Activated gamma-delta T cell (primary cell): ENCODE data around the gene DGKD.

ENCODE experiments used
- DNase-seq: peaks from one replicate; lab custom pipeline; 2025; lab: John Stamatoyannopoulos, UW

DGKD gene

DNA sequence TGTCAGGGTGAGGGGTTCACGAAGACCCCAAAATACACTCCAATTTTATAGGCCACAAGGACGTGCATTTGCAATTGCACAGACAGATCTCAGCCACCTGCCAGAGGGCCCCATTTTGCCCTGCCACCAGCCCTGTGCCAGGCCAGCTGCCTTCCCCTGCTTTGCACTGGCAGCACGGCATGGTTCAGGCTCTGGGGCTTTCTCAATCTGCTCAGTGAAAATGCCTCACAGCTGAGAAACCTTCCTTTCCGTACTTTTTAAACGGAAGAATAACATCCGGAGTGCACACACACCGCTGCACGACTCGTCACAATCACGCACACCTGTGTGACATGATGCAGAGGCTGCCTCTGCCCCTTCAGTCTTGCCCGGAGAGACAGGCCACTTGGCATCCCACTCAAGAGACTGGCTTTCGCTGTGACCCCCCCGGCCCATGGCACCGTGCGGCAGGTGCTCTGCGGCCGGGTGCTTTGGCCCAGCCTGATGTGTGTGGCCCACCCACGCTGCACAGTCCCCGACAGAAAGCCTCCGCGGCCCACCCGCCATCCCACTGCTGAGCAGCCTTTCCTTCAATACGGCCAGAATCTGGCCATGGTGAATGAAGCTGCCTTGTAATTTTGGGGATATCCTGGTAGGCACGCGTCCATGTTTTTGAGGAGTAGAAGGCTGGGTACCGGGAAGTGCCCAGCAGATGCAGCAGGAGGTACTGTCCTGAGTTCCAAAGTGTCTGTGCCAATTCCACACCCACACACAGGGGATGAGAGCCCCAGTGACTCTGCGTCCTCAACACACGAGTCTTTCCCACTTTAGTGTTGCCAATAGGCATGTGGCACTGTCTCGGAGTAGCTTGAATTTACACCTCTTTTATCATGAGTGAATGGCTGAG lies 123.5 kb downstream of the DGKD start:
- DNase-seq = no peak

DNA sequence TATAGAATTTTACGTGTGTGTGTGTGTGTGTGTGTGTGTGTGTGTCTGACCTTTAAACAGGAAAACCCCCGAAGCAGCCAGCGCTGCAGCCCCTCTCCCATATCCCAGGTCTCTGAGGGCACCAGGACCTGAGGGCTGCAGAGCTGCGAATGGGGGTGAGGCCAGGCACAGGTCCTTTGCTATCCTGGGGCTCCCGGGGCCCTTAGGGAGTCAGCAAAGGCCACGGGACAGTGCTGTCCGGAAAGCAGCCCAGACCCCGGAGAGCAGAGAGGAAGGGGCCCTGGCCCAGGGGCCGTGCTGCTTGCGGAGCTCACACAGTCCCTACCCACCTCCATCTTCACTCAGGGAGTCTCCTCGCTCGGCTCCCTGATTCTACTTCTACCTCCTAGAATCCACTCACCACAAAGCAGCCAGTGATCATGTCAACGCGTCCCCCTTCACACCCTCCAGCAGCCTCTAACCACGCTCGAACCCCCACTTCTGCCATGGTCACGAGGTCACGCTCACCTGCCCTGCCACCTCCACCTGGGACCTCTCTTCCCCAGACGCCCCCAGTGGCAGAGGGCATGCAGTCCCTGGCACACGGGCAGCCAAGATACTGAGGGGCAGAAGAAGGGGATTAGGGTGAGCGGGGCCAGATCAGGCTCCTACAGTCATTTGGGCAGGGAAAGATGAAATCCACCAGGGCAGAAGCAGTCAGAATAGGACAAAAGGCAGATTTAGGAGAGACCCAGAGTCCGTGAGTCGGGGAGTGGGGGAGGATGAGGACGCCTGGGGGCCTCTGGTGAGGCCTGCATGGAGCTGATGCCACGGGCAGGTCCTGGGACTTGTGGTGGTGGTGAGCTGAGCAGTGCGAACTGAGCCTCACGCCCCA lies 125.6 kb downstream of the DGKD start:
- DNase-seq = no peak

DNA sequence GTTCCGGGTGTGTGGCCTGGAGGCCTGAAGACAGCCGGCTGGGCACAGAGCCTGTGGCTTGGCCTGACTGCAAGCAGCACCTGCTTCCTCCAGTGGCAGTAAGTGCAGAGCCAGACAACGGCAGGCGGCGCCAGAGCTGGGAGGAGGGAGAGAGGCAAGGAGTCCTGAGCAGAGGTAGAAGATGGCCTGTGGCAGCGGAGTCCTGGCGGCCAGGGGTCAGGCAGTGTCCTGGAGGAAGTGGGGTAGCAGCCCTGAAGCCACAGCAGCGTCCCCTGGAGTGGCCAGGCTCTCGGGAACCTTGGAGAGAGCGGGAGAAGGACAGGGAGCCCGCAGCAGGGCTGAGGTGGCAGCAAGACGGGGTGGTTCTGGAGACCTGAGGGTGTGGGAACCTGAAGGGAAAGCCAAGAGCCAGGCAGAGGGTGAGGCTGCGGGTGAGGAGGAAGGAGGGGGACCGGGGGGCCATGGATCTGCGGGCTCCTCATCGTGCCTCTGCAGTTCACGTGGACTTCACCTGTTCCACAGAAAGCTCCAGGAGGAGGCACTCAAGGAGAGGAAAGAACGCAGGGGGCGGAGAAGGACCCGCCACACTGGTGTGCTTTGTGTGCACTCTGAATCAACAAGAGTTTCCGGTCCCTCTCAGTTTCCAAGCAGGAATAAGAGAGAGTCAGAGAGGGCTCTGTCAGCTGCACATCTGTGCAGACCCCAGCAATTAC lies 126.4 kb downstream of the DGKD start:
- no peak for DNase-seq

DNA sequence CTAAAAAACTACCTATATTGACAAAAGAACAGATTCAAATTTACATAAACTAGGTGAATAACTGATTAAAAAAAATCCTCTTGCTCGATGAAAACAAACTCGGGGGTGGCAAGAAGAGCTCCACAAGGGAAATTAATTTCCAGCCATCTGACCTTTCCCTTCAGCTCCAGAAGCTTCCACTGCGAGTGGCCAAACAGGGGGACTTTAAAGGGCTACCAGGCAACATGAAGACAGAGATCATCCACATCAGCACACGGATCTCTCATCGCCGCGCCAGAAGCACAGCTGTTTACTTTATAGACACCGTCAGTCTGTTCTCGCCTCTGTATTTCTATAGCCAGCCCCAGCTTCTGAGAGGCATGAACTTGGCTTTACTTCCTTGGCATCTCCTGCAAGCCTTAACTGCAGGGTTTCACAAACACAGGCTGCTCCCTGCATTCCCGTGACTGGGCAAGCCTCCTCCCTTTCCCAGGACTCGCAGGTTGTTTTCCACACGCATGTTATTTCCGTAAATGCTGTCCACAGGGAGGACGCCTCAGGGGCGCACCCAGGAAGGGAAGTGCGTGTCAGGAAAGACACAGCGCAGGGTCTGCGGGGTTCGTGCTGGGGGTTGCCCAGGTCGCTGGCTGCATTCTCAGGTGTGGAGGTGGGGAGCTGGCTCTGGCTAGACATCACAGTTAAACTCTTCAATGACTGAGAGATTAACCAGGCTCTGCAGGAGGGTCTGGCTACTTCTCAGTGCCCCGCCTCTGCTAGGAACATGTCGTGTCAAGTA lies 127.3 kb downstream of the DGKD start:
- no peak for DNase-seq

DNA sequence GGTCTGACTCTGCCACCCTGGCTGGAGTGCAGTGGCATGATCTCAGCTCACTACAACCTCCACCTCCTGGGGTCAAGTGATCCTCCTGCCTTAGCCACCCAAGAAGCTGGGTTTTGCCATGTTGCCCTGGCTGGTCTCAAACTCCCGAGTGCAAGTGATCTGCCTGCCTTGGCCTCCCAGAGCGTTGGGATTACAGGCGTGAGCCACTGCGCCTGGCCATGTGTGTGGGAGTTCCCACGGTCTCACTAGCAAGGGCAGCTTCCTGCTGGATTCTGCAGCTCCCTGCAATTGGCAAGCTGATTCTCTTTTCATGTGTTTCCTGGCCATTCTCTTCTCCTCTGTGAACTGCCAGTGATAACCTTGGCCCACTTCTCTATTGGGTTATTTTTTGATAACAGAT lies 128.3 kb downstream of the DGKD start:
- no peak for DNase-seq

DNA sequence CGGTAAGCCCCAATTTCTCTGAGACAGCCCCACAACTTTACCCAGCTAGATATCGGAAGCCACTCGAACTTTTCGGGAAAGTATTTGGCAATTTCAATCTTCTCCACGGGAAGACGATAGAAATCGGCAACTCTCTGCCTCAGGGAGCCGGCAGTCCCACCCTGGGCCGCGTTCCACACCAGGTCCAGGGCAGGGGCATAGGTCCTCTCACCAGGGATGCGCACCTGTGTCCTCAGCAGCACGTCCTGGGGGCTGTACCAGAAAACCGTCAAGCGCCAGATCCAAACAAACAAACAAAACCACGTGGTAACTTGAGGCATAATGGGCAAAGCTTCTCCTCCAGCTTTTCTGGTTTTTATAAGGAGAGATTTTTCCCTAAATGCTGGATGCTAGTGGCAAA lies 131.4 kb downstream of the DGKD start:
- DNase-seq = no peak

DNA sequence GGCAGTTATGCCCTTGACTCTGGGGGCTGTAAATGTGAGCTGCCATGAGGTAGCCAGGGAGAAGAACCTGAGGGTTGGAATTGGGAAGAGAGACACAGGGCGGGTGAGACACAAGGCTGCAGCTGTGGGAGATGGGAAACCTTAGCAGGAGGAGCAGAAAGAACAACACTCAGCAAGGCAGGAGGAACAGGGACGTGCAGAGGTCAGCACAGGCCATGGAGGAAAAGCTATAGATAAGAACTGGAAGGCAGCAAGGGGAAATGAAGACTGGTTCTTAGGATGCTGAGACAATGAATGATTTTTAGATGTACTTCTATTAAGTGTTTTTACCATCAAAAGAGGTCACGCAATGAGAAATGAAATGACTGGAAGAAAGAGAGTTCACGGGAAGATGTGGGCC lies 132.1 kb downstream of the DGKD start:
- no peak for DNase-seq

DNA sequence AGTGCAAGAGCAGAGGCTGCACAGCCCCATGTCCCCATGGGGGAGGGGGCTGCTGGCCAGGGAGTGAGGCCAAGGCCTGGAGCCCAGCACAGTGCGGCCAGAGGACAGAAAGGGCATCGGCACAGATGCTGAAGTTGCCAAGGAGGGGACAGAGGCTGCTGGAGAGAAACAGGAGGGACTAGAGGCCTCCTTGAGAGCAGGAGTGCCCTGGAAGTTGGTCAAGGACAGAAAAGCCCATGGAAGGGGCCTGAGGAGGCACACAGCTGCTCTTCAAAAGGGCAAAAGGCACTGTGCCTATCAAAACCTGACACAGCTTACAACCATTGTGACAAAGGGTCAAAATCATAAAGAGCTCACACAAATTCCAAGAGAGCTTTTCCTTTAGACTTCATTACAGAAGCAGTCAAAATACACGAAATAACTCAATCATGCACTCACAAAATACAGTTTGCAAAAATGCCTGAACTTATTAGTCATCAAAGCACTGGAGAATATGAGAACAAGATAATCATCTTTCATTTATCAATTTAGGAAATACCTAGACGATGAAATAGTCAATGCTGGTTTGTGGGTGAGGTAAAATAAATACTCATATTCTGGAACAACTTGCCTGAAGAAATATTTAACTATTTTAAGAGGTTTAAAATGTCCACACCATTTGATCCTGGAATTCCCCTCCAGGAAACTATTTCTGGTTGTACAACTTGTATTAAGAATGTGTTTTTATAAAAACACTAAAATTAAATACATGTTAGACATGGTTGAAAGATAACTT lies 132.7 kb downstream of the DGKD start:
- DNase-seq = no peak

DNA sequence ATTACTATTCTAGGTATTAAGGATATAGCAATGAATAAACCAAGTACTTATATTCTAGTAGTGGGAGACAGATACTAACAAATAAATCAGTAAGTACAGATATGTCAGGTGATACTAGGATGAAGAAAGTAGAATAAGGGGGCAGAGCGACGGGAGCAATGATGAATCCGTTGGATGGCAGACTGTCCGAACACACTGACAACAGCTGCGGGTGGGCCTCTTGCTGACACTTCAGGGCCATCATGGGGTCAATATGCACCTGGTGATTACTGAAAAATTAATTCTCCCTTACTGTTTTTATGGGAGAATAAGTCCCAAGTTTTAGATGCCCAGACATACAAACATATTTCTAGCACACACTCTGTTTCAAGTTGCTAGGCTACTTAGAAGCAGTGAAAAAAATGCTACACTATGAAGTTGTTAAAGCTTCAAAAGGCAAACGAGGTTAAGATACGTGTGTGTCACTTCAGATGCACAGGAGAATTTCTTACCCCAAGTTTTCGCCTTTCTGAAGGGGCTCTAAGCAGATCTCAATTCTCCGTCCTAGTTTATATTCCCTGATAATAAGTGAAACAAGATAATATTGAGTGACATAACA lies 133.6 kb downstream of the DGKD start:
- DNase-seq = no peak

DNA sequence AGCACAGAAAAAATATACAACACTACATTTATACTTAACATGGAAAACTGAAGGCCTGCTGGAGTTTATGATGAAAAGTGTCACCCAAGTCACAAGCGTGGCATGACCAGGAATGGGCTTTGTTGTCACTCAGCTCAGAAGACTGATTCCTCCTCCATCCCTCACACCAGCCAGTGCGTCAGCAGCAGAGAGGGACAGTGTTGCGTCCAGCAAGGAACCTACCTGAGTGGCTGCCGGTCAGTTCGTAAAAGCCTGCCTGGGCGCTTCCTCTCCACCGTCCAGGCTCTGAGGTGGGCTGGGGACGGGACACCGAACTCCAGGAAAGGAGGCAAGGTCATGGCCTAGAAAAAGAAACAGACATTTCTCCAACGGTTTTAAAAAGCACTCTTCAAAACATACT lies 134.8 kb downstream of the DGKD start:
- DNase-seq = no peak

DNA sequence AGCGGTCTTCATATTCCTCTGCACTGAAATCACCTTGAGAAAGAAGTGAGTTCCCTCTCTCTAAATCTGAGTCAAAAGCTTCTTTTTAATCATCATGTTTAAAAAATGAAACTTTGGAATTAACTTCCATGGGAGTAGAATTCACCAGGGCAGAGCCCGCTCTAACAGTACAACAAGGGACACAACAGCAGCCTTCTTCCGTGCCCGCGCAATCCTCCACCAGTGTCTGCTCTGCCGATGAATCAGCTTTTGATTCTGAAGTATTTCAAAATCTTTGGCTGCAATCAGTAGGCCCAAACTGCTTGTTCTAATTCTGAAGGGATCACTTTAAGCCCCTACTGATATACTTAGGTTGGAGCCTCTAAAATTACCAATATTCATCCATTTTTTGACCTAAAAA lies 135.4 kb downstream of the DGKD start:
- no peak for DNase-seq

DNA sequence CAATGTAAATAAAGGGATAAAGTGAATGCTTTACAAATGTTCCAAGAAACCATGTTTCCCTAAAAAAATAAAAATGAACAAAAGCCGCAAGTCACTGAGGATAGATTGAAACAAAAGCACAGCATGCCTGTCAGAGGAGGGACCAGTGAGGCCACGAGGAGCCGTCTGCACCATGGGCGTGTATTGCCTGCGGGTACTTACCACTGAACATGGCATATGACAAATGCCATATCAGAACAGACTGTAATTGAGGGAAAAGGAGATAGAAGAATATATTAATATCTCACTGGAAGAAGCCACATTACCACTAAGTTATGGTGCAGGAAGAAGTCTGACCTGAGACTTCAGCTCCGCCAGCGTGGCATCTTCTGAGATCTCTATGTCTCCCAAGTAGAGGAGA lies 136.5 kb downstream of the DGKD start:
- DNase-seq = no peak

DNA sequence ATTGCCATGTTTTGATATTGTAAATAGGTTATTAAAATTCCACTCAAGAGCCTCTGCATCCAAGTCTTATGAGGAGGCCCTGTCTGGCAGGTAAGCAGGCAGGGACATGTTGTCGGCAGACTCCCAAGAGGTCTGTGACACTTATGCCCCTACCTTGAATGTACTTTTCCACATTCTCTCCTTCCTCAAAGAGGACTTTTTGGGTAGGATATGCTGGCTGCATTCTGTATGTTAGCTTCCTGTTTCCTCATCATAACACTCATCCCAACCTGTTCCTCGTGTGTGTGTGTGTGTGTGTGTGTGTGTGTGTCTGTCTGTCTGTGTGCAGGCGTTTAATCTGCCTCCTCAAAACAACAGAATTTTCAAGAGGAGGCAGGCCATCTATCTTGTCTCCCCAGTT lies 137.0 kb downstream of the DGKD start:
- DNase-seq = no peak

DNA sequence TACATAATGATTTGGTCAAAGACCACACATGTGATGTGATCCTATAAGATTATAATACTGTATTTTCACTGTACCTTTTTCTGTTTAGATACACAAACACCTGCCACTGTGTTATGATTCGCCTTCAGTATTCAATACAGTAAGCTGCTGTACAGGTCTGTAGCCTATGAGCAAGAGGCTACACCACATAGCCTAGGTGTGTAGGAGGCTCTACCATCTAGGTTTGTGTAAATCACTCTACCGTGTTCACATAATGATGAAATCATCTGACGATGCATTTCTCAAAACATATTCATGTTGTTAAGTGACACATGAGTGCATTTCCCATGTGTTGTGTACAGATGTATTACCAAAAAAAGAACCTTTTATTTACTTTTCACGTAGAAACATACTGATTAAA lies 137.8 kb downstream of the DGKD start:
- DNase-seq = no peak

DNA sequence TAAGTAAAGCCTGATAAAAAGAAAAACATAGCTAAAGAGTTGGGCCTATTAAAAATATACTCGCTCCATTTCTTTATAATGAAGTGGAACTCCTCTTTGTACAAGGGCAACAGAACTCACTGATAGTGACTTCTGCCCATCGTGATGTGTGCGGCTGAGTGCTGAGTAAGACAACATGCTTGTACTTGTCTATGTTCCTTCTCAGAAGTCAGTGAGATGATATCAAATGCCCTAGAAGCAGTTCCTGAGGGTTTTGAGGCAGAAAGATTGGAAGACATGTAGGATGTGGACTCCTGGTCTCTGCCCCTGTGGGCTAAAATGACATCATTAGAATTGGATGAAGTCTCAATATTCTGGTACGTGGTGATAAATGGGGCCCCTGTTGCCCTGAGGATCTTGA lies 138.5 kb downstream of the DGKD start:
- no peak for DNase-seq

DNA sequence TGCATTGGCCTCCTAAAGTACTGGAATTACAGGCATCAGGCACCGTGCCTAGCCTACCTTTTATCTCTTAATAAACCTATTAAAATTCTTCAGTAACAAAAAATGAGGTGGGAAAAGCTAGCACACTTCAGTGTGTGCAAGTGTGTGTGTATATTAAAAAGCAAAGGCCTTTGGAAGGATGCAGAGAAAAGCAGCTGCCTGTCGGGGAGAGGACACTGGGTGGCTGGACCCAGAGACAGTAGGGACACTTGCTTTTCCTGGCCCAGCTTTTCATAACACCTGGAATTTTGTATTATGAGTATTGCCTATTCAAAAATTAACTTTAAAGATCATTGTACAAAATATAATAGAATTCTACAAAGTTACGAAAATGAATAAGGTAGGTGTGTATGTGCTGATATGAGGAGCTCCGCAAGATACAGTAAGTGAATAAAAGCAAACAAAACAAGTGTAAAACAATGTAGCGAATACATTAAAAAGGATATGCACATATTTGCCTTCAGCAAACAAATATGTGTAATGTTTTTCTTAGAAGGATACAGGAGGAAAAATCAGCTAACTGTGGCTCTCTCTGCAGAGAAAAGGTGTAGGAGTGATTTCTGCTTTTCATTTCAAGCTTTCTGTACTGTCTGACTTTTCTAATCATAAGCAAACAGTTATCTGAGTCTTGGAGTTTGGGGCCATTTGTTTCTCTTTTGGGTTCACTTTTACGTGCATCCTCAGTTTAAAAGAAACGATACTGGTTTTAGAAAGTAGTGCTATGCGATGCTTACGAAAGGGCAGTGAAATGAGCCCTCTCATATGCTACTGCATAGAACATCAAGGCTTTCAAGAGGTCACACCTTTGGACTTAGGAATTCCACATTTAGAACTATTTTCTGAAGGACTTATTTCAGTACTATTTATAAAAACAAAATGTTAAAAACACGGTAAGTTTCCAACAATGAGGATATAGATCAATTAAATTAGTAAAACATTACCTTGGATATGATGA lies 141.5 kb downstream of the DGKD start:
- no peak for DNase-seq

DNA sequence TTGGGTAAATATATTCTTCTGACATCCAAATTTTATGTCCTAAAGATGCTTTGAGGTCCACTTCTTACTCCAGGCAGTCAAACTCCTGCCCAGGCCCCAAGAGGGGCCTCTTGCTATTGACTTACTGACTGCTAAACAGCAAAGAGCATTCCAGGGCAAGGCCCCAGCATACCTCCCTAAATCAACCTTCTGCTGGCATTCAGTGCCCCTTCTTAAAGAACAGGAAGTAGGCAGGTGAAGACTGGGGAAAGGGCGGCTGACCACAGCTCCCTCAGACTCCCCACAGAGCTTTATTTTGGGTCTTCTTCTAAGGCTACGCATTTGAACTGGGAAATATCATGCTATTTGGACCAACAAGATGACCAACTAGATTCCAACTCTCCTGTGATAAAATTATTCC lies 143.4 kb downstream of the DGKD start:
- DNase-seq = no peak

DNA sequence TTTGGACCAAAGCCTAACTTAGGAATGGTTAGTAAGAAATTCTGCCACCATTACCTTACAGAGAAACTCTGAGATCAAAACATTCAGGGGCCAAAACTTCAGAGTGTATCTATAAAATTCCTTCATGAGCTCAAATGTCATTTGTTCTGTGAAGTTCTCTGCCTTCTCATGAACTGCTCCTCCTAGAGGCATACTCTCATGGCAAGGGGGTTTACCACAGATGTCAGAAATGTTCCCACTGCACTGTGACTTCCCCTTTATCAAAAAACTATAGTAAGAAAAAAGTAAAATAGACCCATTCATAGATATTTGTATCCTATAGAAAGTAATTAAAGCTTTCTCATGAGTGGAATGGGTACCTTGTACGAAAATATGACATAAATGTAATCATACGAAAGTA lies 143.8 kb downstream of the DGKD start:
- DNase-seq = no peak

DNA sequence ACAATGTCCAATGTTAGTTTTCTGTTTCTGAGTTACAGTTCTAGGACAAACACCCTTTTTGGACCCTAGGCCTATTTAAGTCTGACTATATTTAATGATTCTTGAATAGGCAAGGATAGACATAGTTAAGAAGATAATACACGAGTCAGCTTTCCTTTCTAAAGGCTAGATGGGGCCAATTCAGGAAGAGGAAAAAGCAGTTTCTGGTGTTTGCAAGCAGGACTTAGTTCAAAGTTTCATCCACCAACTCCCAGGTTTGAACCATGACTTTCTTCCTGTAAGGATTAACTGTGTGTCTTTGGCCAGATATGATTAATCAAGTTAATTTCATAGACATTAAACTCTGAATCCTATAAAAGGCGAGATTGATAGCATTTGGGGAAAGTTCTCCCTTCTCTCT lies 145.6 kb downstream of the DGKD start:
- no peak for DNase-seq
